Inflammatory macrophage treated with lipopolysaccharide for 4 hours (primary cell): Measurements from ENCODE around the gene TSPAN18.

Experiments
- DNase-seq: peaks from one replicate; pipeline ENCODE4 v3.0.0-alpha.2; 2020

TSPAN18 gene

DNA sequence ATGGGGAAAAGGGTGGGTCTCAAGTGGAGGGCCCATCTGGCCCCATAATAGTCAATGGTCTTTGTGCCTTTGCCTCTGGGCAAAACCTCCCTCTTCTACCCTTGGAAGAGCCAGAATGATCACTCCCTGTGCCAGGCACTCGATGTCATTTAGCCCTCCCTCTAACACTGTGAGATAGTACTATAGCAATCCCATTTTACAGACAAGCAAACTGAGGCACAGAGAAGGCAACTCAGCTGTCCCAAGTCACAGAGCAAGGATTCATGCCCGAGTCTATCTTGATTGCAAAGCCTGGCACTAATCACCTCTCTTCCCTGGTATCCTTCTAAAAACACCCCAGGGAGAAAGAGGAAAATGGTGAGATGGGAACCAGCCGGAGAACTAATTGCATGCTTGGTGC is 147.5 kb downstream of the TSPAN18 start:
- DNase-seq, result no peak

DNA sequence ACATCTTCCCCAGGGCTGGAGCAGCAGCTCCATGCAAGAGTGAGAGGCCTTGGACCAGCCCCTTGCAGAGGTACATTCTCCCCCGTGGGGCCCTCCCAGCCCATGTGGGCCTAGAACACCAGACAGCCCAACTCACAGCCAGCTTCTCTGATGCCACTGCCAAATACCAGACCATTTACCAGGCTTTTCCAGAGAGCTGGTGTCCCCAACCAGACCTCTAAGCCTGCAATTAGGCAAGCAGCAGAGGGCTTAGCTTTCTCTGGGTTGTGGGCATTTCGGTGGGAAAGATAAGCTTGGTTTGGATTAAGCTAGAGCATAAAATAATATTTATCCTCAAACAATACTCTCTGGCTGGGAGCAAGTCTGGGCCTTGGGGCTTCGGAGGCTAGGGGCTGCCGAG is 148.3 kb downstream of the TSPAN18 start:
- DNase-seq, result no peak

DNA sequence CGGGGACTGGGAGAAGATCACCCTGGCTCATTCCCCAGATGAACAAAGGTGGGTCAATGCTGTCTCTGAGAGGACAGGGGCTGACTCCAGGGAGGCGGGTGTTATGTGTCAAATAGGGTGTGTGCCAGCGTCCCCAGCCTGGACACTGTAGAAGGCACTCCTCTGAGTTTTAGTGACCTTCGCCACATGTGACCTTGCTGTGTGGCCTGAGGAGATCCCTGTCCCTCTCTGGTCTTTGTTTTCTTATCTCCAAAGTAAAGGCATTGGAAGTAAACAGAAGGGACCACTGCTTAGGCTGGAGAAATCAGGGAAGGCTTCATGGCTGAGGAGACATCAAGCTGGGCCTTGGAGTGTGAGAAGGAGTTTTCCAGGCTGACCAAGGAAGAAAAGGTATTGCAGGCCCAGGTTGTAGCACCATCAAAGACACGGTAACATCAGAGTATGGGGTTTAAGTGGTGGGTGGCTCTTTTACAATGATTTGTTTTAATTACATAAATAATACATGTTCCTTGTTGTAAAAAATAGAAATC is 149.5 kb downstream of the TSPAN18 start:
- DNase-seq, result no peak

DNA sequence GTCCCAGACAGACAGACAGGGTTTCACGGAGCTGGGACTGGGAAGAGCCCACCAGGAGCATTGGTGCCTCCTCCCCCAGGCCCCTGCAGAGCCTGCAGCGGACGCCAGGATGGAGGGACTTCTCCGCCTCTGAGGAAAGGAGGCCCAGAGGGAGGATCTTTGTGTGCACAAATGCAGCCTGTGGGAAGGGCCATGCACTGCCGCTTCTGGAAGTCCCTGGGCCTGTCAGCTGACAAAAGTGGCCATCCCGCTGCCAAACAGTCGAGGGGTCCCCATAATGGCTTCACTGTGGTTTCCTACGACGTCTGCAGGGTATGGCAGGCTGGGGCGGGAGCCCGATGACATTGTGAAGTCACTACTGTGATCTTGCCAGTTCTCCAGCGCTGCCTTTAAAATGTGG is 150.1 kb downstream of the TSPAN18 start:
- DNase-seq, result no peak

DNA sequence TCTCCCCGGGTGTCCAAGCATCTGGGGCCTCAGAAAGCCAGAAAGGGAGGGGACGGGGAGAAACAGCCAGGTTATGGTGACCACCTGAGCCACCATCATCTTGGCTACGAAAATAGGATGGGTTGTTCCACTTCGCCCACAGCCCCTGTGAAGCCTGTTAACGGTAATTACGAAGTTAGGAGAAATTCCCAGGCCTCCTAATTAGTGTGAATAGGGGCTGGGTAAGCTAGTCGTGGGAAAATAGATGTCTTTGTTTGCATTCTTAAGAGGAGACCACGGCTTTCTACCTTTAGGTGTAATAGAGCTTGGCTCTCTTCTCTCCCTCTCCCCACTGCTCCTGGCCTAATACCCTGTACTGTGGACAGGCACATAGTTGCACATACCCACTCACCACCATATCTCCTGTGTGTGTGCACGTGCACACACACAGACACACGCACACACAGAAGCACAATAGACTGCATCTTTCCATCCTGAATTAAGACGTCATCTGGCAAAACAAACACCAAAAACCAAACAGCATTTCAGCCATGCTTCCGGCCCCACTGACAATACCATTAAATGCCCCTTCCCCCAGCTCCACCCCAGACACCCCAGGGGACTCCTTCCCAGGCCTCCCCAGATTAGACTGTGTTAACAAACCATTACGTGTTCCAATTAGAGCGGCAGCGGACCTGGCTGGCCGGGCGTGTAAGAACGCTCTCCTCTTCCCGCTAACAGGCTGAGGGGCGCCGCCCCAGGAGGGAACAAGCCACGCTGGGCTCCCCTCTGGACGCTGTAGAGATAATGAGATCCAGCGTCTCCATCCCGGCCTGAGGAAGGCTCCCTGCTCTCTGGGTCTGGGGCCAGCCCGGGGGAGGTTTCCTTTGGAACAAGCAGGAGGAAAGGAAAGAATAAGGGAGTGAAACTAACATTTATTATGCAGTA is 151.1 kb downstream of the TSPAN18 start:
- no peak for DNase-seq

DNA sequence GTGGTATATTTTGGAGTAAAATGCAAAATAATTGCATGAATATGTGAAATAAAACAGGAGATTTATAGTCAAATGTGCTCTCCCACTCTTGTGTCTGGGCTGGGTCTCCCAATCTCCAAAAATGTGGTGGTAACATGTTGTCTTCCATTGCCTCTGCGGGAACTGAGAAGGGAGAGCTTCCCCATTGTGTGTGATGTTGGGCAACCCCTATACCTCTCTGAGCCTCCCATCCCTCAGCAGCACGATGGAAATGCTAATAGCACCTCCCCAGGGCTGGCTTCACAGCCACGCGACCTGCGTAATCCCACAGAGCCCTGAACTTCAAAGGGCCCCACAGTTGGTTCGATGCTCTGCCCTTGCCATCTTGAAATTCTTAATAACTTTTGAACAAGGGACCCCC is 151.9 kb downstream of the TSPAN18 start:
- DNase-seq, result no peak

DNA sequence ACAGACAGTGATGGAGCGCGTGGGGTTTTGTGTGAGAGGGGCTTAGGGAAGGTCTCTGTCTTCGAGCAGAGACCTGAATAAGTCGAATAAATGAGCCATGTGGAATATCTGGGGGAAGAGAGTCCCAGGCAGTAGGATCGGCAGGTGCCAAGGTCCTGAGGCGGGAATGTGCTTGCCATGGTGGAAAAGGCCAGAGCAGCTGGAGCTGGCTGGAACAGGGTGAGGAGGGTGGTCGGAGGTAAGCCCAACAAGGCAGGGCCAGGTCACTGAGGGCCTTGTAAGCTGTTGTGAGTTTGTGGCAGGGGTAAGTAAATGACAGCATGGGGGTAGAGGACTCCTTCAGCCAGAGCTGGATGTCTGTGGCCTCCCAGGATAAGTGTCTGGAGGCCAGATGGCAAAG is 152.7 kb downstream of the TSPAN18 start:
- no peak for DNase-seq

DNA sequence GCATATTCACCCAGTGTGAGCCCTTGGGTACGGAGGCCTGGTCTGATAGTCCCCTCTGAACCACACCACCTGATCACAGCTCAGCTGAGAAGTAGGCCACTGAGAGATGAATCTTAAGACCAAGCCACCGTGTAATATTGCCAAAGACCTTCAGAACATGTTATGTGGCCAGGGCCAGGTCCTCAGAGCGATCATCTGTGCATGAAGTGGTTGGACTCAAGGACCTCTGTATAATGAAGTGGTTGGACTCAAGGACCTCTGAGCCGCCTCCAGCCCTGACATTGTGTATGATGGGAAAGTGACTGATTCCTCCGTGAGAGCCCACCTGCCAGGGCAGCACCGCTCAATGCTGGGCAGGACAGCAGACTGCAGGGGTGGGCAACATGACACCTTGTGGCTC is 153.7 kb downstream of the TSPAN18 start:
- DNase-seq, result no peak

DNA sequence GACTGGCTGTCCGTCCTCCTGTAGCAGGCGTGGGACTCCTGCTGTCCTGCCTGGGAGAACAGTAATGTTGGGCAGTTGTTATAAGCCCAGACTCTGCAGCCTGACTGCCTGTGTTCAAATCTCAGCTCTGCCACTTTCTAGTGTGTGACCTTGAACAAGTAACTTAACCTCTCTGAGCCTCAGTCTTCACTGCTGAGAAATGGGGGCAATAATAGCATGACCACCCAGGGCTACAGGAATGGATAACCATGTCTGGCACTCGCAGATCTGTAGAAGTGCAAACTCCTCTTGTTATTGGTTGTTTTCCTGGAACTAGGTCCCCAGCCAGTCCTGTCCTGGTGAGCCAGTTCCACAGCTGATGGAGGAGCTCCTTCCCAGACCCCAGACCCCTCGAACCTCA is 154.2 kb downstream of the TSPAN18 start:
- no peak for DNase-seq

DNA sequence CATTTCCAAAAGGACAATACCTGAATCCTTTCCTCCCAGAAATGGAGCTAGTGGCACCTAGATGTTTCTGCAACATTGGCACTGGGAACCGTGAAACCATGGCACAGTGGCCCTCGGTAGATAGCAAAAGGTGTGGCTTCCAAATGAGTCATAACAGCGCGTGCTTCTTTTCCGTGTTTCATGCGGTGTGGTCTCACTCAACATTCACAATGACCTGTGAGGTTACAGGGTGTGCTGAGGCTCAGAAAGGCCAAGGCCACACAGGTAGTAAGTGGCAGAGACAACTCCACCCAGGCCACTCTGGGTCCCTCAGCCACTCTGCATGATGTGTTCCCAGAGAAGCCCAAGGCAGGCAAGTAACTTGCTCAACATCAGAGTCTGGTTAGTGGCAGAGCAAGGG is 156.5 kb downstream of the TSPAN18 start:
- no peak for DNase-seq

DNA sequence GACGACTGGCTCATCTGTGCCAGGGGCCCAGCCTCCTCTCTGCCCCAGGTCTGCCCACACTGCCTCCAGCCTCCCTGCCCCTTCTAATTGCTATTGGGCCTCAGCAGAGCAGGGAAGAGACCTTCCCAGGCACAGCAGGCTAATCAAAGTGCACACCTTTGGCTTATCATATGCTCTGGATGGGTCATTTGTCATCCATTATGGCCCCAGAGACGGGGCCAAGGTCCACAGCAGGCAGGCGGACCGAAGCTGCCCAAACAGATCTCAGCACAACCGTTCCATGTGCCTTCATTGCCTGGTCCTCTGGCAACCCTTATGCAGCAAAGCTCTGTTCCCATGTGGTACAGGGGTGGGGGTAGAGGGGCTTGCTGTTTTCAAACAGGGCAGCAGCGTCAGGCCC is 157.3 kb downstream of the TSPAN18 start:
- DNase-seq, result no peak

DNA sequence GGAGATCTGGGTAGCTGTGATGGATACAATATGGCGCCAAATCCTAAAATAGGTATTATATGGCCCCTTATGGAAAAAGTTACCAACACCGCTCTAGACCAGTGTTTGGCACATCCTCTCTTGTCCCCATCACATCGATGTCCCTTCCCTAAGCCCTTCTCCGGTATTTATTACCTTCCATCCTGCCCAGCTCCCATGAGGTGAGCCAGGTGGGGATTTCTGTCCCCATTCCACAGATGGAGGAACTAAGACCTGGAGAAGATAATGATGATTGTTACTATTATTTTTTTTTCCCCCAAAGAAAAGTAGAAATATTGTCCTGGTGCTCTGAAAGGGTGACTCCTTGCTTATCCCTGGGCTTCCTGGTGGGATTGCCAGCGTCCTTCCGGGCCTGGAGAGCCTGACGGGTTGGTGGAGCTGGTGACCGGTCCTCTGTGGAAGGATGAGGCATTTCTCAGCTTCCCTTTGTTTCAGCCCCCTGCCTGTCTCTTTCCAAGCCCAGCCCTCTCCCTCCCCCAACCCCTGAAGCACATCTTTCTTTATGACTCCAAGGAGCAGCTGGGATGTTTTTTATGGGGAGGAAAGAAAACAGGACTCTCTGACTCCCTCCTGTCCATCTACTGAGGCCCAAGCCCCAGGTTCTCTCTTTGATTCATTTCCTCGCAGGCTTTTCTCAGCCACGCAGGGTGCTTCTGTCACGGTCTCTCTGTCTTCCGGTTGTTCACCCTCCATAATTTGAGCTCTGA is 158.5 kb downstream of the TSPAN18 start:
- no peak for DNase-seq

DNA sequence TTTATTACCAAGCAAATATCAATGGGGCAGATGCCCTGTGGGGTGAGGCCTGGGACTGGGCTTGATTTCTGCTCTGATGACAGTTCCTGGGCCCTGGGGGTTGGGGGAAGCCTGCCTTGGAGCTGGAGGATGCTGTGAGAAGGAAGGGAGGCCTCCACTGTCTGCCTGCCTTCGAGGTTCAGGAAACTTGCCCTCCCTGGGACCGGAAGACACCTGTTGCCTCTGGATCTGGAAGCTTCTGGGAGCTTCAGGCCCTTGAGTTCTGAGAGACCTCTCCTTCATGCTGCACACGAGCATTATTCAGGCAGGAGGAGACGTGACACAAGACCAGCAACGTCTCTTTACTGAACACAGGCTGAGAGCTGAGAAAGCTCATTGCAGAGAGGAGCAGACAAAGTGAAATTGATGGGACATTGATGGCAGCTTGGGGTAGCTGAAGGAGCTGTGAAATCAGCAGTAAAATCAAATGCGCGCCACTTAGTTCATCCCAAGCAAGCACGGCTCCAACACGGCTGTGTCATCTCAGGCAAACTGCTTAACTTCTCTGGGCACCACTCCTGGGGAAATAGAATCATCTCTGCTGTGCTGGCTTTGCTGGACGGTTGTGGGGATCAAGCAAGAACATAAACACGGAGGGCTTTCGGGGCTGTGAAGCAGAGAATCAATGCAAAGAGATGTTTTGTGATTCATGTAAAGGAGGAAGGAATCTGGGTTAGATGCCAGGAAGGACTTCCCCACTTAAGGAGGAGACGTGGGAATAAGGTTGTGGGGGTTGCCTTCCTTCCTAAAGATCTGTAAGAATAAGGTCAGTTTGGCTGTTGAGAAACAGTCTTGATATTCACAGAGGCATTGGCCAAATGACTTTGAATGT is 159.4 kb downstream of the TSPAN18 start:
- DNase-seq, result no peak

DNA sequence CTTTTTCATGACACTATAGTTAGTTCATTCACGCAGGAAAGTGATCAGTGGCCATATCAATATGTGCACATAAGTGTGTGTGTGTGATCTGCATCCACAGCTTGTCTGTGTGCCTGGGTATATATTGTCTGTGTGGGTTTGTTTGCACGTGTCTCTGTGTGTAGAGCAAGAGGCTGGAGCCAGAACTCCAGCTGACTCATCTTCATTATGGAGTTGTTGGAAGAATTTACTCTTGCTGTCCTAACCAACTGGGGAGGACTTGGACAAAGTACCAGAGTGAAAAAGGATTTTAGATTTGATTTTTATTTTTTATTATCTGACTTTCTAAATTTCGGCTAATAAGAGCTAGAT is 160.0 kb downstream of the TSPAN18 start:
- no peak for DNase-seq

DNA sequence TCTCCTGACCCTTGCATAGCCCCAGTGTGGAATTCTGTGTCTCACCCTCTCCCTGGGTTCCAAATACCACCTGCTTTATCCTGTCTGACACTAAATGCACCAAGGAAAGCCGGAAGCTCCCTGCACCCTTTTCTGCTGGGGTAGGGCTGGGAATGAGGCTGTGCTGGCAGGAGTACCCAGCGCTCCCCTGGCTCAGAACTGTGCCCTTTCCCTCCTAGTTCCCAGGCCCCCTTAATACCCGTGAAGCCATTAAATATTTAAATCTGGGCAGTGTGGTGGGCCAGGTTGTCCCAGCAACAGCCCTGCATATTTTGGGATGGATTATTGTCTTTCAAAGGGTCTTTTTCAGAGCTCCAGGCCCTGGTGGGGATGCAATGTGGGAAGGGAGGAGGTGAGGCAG is 160.9 kb downstream of the TSPAN18 start:
- no peak for DNase-seq

DNA sequence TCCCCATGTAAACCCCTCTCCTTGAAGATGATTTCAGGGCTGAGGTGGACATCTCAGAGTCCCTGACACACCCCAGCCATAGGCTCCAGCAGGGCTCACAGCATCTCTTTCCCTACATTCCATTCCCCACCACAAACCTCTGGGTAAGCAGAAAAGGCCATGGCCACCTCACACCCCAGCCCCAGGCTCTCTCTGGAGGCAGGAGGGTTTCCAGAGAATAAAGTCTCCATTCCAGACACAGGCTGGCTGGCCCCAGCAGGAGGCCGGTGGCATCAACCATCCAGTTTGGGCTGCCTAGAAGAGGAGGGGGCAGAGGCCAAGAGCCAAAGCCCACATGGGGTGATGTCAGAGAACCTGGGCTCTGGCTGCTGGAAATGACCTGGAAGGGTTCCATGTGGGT is 162.5 kb downstream of the TSPAN18 start:
- DNase-seq, result no peak

DNA sequence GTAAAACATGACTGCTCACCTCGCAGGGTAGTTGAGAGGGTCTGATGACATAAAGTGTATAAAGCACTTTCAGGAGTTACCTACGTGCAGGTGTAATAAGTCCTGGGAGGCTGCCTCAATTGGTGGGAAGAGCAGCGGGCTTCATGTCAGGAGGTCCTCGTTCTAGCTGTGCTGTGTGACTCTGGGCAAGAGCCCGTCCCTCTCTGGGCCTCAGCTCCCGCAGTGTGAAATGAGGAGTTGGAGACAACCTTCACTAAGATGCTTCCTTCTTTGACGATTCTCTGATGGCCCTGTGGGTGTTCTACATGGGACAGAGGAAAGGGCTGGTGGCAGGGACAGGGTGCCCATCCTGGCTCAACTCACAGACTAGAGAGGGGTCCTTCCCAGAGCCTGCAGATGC is 166.1 kb downstream of the TSPAN18 start:
- no peak for DNase-seq

DNA sequence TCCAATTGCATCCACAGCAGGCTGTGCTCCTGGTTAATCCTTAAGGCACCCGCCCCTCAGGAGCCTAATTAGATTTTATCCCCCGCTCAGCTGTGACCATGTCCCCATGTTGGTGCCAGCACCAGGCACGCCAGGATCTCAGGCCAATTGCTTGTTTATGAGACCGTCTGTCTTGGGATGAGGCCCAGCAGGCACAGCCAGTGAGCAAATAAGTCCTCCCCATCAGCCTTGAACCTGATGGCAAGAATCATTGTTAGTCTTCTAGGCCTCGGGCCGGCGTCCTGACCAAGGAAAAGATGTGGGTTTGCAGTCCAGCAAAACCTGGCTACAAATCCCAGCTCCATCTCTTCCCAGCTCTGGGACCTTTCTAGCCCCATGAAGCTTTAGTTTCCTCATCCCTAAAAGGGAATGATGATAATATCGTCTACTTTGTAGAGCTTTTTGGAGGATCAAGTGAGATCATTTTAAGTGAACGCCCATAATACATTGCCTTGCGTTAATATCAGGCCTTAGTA is 166.6 kb downstream of the TSPAN18 start:
- no peak for DNase-seq

DNA sequence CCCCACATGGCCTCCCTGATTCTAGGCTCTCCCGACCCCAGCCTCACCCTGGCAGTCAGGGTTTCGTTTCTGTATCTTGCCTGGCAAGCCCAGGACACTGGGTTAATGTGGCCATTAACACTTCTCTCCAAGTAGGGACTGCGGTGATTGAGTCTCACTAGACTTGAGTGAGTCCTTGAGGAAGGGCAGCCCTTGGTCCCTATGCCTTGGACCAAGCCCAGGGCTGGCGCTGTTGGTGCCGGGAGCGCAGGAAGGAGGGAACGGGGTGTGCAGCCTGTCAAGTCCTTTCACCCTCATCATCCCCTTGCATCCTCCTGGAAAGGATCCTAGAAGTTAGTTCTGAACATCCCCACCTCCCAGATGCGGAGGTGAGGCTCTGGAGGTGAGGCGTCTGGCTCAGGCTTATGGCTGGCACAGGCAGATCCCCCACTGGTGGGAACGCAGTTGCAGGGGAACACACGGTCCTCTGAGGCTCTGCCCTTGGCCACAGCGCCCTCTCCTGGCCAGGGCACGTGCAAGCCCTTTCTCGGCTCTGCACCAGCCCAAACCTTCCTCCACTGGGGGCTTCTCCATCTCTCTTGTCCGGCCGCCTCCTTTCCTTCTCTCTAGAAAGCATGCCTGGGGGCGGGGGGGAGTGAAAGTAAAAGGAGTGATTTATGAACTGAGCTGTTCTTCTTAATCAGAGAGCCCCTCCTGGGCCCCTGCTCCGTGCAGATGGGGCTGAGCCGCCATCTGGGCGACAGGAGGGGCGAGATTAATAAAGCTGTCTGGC is 167.3 kb downstream of the TSPAN18 start:
- DNase-seq, result peak; percentile 50

DNA sequence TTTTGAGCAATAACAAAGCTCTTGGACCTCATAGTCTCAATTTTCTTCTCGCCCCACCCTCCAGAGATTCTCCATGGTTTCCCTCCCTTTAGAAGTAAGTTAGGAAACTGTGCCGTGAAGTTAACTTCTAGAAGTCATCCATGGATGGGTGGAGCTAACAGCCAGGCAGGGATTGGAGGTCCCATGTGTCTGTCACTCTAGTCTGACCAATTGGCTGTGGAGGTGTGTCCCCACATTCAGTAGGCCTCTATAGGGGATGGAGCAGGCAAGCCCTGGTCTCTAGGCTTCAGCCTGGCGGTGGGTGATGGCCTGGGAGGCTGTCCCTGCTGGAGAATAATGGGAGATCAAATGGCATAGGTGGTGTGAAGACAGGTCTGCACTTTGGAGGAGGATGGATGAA is 173.2 kb downstream of the TSPAN18 start:
- peak; percentile 53 for DNase-seq

DNA sequence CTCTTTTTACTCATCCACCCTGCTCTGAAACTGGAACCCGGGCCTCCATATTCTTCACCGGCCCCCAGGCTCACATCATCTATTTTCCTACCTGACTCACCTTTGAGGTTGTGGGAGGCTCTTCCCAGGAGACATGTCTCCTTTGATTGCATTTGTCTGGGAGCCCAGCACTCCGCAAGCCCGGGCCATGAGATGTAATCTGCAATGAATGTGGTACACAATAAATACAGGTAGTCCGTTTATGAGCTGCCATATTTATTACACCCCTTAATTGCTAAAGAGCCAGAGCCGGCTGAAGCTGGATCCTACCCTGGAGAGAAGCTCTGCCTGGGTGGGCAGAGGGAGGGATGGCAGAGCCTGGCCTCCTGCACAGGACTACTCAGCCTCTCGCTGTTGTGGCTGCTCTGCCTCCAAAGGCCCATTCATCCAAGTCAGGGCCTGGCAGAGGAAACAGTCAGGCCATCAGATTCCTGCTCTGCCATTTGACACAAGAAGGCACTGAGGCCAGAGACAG is 174.4 kb downstream of the TSPAN18 start:
- no peak for DNase-seq

DNA sequence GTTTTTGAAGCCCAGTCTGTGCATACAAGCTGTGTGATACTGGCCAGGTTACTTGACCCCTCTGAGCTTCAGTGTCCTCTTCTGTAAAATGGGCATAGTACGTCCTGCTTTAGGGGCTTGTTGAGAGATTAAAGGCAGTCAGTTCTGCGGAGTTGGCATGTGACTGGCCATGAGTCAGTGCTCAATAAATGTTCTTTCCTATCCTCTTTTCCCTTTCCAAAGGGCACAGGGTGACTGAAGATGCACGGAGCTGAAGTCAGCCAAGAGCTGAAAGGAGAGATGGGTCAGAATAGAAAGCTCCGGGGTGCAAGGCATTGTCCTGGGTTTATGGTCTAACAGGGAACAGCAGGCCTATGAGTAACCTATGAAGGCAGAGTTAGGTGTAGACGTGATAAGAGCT is 175.0 kb downstream of the TSPAN18 start:
- no peak for DNase-seq
